ENCODE measurements around the gene SPACA6. TPM values are rescaled to one million over a fixed set of nuclear protein-coding genes. Genes with fewer than 3 reads are reported as not detected.

SPACA6 gene
- total RNA-seq, 4 donors from 2014 or later: 9.7 to 112 (median 22.5) TPM

DNA sequence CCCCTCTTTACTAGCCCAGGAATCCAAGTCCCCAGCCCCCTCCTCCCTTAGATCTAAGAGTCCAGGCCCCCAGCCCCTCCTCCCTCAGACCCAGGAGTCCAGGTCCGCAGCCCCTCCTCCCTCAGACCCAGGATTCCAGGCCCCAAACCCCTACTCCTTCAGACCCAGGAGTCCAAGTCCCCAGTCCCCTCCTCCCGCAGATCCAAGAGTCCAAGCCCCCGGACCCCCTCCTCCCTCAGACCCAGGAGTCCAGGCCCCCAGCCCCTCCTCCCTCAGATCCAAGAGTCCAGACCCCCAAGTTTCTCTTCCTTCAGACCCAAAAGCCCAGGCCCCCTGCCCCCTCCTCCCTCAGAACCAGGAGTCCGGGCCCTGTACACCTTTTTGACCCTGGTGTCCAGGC, 11.5 kb downstream of the SPACA6 start:
- TF ChIP-seq CTCF (IDR thresholded peaks at IDR 0.05) (no peak), POLR2A (IDR thresholded peaks at IDR 0.05) (no peak)
- no peaks in the 10 kb centered on the region for H3K36me3 ChIP-seq
- peak in 1 of 2 donors; percentile 45 for DNase-seq
- H3K27ac ChIP-seq: peak overlapping the region; percentile 89 to 90
- H3K27me3 ChIP-seq: no peaks in the 10 kb centered on the region
- intact Hi-C loops (cut with DNase I; ENCODE audit: low total_unique reads): no loop called here
- no peaks in the 10 kb centered on the region for H3K9me3 ChIP-seq
- H3K4me1 ChIP-seq: no peaks in the 10 kb centered on the region
- H3K4me3 ChIP-seq: peak overlapping the region; percentile 58 to 61

DNA sequence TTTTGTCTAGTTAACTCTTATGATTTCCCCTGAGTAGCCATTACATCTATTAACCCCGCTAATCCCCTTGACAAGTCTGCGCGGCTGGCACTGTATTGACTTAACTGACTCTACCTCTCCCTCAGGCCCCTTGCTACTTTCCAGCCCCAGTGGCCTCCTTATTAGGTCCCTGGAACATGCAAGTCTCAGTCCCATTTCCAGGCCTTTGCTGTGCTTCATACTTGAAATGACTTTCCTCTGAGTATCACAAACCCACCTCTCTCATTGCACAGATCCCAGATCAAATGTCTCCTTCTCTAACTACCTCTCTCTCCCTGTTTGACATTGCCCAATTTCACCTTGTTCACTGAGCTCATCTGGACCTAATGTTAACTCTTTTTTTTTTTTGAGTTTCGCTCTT, 13.2 kb downstream of the SPACA6 start:
- intact Hi-C loops (cut with DNase I; ENCODE audit: low total_unique reads): no loop called here
- H3K36me3 ChIP-seq: no peaks in the 10 kb centered on the region
- no peak for DNase-seq

DNA sequence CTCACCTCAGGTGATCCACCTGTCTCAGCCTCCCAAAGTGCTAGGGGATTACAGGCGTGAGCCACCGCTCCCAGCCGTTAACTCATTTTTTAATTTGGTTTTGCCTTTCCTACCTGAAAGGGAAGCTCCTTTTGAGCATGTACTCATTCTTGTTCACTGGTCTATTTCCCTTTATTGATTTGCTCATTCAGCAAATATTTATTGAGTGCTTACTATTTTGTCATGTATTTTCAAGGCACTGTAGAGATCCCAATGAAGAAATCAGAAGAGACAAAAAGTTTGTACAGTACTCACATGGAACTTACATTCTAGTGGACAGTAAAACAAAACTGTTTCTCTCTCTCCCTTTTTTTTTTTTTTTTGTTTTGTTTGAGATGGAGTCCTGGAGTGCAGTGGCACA, 13.8 kb downstream of the SPACA6 start:
- H3K9me3 ChIP-seq: no peaks in the 10 kb centered on the region
- intact Hi-C loops (cut with DNase I; ENCODE audit: low total_unique reads): no loop called here
- H3K27me3 ChIP-seq: no peaks in the 10 kb centered on the region
- H3K4me1 ChIP-seq: no peaks in the 10 kb centered on the region
- no peak overlapping the region for H3K27ac ChIP-seq
- H3K36me3 ChIP-seq: no peaks in the 10 kb centered on the region
- TF ChIP-seq CTCF (IDR thresholded peaks at IDR 0.05) (no peak), POLR2A (IDR thresholded peaks at IDR 0.05) (no peak)
- no peak for DNase-seq
- no peak overlapping the region for H3K4me3 ChIP-seq

More for the DNA sequence above, 13.2 kb downstream of the SPACA6 start:
- Histone ChIP-seq H3K27me3 (no peaks in the 10 kb centered on the region), H3K27ac (no peak overlapping the region), H3K4me1 (no peaks in the 10 kb centered on the region), H3K4me3 (no peak overlapping the region), H3K9me3 (no peaks in the 10 kb centered on the region)
- no peak for TF ChIP-seq CTCF (IDR thresholded peaks at IDR 0.05)
- no peak for TF ChIP-seq POLR2A (IDR thresholded peaks at IDR 0.05)

- Histone ChIP-seq H3K27ac (no peak overlapping the region), H3K27me3 (no peaks in the 10 kb centered on the region), H3K9me3 (no peaks in the 10 kb centered on the region), H3K36me3 (no peaks in the 10 kb centered on the region), H3K4me3 (no peak overlapping the region), H3K4me1 (no peaks in the 10 kb centered on the region)
- no peak for DNase-seq
- intact Hi-C loops (cut with DNase I; ENCODE audit: low total_unique reads): no loop called here
- no peak for TF ChIP-seq CTCF (IDR thresholded peaks at IDR 0.05)
- no peak for TF ChIP-seq POLR2A (IDR thresholded peaks at IDR 0.05)
These were observed 15.7 kb downstream of the SPACA6 start for GRCh38 chr19:51708811-51709210.

DNA sequence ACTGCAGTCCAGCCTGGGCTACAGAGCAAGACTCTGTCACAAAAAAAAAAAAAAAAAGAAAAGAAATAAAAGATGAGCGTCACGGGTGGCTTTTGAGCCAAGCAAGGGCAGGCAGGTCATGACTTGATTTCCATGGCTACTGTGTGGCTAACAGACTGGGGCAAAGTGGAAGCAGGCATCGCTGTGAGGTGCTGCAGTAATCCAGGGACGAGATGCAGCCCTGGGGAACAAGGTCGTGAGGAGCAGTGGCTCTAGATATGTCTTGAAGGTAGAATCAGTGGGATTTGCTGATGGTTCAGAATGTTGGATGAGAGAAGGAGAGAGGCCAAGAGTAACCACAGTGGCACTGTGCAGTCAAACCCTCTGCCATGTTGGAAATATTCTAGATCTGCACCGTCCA, 16.4 kb downstream of the SPACA6 start:
- TF ChIP-seq CTCF (IDR thresholded peaks at IDR 0.05): no peak
- no peak for TF ChIP-seq POLR2A (IDR thresholded peaks at IDR 0.05)

More for the DNA sequence above, 16.4 kb downstream of the SPACA6 start:
- no peak overlapping the region for H3K27ac ChIP-seq
- DNase-seq: no peak
- H3K4me1 ChIP-seq: no peaks in the 10 kb centered on the region
- intact Hi-C loops (cut with DNase I; ENCODE audit: low total_unique reads): no loop called here
- H3K4me3 ChIP-seq: no peak overlapping the region
- no peaks in the 10 kb centered on the region for H3K9me3 ChIP-seq
- H3K36me3 ChIP-seq: no peaks in the 10 kb centered on the region
- no peaks in the 10 kb centered on the region for H3K27me3 ChIP-seq

Data from uterus (tissue), 4 donors.